ENCODE measurements around the gene ATP2A1. TPM values are rescaled to one million over a fixed set of nuclear protein-coding genes. Genes with fewer than 3 reads are reported as not detected.

The ATP2A1 gene
- total and polyA plus RNA-seq, 2 of the 13 experiments (the other 11 are each of a cell fraction or from before 2014, with no cell fraction given), result 3.2 to 12.5 TPM

- no peak for TF ChIP-seq JDP2 (CRISPR knock-in tag; IDR thresholded peaks at IDR 0.05; ENCODE audit: borderline replicate concordance)
- TF ChIP-seq ZFX (CRISPR knock-in tag; IDR thresholded peaks at IDR 0.05; ENCODE audit: low read depth), result peak; percentile 91
- 0 out of 2 replicates have a peak, but pooled peaks have one; percentile 15 for TF ChIP-seq ARNTL (CRISPR knock-in tag; IDR thresholded peaks at IDR 0.05)
- no peak for TF ChIP-seq SP4 (CRISPR knock-in tag; IDR thresholded peaks at IDR 0.05)
- peak; percentile 85 for TF ChIP-seq ASH2L (IDR thresholded peaks at IDR 0.05; ENCODE audit: insufficient read length, low read depth, low read length)
- TF ChIP-seq, protein P1, sequence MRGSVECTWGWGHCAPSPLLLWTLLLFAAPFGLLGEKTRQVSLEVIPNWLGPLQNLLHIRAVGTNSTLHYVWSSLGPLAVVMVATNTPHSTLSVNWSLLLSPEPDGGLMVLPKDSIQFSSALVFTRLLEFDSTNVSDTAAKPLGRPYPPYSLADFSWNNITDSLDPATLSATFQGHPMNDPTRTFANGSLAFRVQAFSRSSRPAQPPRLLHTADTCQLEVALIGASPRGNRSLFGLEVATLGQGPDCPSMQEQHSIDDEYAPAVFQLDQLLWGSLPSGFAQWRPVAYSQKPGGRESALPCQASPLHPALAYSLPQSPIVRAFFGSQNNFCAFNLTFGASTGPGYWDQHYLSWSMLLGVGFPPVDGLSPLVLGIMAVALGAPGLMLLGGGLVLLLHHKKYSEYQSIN (CRISPR knock-in tag; IDR thresholded peaks at IDR 0.05; ENCODE audit: borderline replicate concordance), result no peak
- TF ChIP-seq, protein P2, sequence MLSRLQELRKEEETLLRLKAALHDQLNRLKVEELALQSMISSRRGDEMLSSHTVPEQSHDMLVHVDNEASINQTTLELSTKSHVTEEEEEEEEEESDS (CRISPR knock-in tag; IDR thresholded peaks at IDR 0.05; ENCODE audit: borderline replicate concordance), result no peak
- no peak for TF ChIP-seq FOXP1 (IDR thresholded peaks at IDR 0.05)
- TF ChIP-seq FOXP1 (CRISPR knock-in tag; IDR thresholded peaks at IDR 0.05), result 0 out of 2 replicates have a peak, but pooled peaks have one; percentile 6
- TF ChIP-seq, protein P3, sequence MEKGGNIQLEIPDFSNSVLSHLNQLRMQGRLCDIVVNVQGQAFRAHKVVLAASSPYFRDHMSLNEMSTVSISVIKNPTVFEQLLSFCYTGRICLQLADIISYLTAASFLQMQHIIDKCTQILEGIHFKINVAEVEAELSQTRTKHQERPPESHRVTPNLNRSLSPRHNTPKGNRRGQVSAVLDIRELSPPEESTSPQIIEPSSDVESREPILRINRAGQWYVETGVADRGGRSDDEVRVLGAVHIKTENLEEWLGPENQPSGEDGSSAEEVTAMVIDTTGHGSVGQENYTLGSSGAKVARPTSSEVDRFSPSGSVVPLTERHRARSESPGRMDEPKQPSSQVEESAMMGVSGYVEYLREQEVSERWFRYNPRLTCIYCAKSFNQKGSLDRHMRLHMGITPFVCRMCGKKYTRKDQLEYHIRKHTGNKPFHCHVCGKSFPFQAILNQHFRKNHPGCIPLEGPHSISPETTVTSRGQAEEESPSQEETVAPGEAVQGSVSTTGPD (CRISPR knock-in tag; IDR thresholded peaks at IDR 0.05), result peak; percentile 41; the same call in 1 of the 2 replicates
- peak; percentile 62 for TF ChIP-seq PCBP2 (optimal IDR thresholded peaks at IDR 0.05; ENCODE audit: low read depth, low read length, poor library complexity, severe bottlenecking)
- no peak; the same call in 1 of the 2 replicates for TF ChIP-seq PHF20 (CRISPR knock-in tag; IDR thresholded peaks at IDR 0.05)
- TF ChIP-seq ZNF746 (CRISPR knock-in tag; IDR thresholded peaks at IDR 0.05), result peak; percentile 7; the same call in 1 of the 2 replicates
- no peak; the same call in 1 of the 2 replicates for TF ChIP-seq ZNF564 (CRISPR knock-in tag; IDR thresholded peaks at IDR 0.05)
- no peak for TF ChIP-seq ZNF430 (CRISPR knock-in tag; IDR thresholded peaks at IDR 0.05)
- peak; percentile 50 for TF ChIP-seq ZNF281 (CRISPR knock-in tag; IDR thresholded peaks at IDR 0.05; ENCODE audit: borderline replicate concordance)
- no peak for TF ChIP-seq ZNF331 (CRISPR knock-in tag; IDR thresholded peaks at IDR 0.05)
- no peak for TF ChIP-seq NR2F1 (CRISPR knock-in tag; IDR thresholded peaks at IDR 0.05)
- TF ChIP-seq ZSCAN21 (CRISPR knock-in tag; IDR thresholded peaks at IDR 0.05; ENCODE audit: borderline replicate concordance), result no peak
- no peak for TF ChIP-seq ZNF17 (CRISPR knock-in tag; IDR thresholded peaks at IDR 0.05)
- no peak for TF ChIP-seq GLI4 (CRISPR knock-in tag; IDR thresholded peaks at IDR 0.05; ENCODE audit: borderline replicate concordance)
- no peak for TF ChIP-seq SOX6 (IDR thresholded peaks at IDR 0.05)
- peak; percentile 47 for TF ChIP-seq SOX6 (CRISPR knock-in tag; IDR thresholded peaks at IDR 0.05)
- TF ChIP-seq ZNF749 (CRISPR knock-in tag; IDR thresholded peaks at IDR 0.05; ENCODE audit: borderline replicate concordance), result no peak
- peak; percentile 93 for TF ChIP-seq NRL (CRISPR knock-in tag; IDR thresholded peaks at IDR 0.05; ENCODE audit: borderline replicate concordance)
Measured at GRCh38 chr16:28925386-28926228, 47.3 kb downstream of the ATP2A1 start (continued).

Data from HepG2 (cell line).